Measurements from ENCODE around the gene AP1S1. TPM values are rescaled to one million over a fixed set of nuclear protein-coding genes. Genes with fewer than 3 reads are reported as not detected.

The AP1S1 gene
- total RNA-seq, 2 experiments from 2014 or later, result 34.1 to 44.0 TPM

- POLR2A ChIA-PET, result no interaction called here
- no peaks in the 10 kb centered on the region for H3K9me3 Mint-ChIP-seq
- ATAC-seq (ENCODE audit: low read depth) (no peak), DNase-seq (no peak)
- H3K27ac Mint-ChIP-seq, result no peak overlapping the region
- no peak overlapping the region for H3K4me3 Mint-ChIP-seq
- H3K27me3 Mint-ChIP-seq, result peaks cover 13% of the 10 kb centered on the region
- H3K4me1 Mint-ChIP-seq, result peaks cover 1% of the 10 kb centered on the region
- peaks cover 9% of the 10 kb centered on the region for H3K36me3 Mint-ChIP-seq
These were observed 53.2 kb downstream of the AP1S1 start for GRCh38 chr7:101207459-101207858.

- H3K4me3 Mint-ChIP-seq, result no peak overlapping the region
- H3K27me3 Mint-ChIP-seq, result peaks cover 3% of the 10 kb centered on the region
- POLR2A ChIA-PET, result interaction anchor here (1.1 kb wide), 1 partner anchor 9 kb away, joined by 3 read pairs; the partner anchor contains the start of gene ZNHIT1
These were observed 54.5 kb downstream of the AP1S1 start for GRCh38 chr7:101208794-101209193.

GRCh38 chr7:101210143-101210542 is 55.9 kb downstream of the AP1S1 start:
- Mint-ChIP-seq H3K9me3 (no peaks in the 10 kb centered on the region), H3K4me1 (no peaks in the 10 kb centered on the region), H3K36me3 (peaks cover 12% of the 10 kb centered on the region), H3K27ac (no peak overlapping the region), H3K27me3 (no peaks in the 10 kb centered on the region), H3K4me3 (no peak overlapping the region)
- no peak for DNase-seq
- ATAC-seq (ENCODE audit: low read depth), result no peak
- POLR2A ChIA-PET, result no interaction called here

More at GRCh38 chr7:101208794-101209193, 54.5 kb downstream of the AP1S1 start:
- peaks cover under 1% of the 10 kb centered on the region for H3K4me1 Mint-ChIP-seq
- no peaks in the 10 kb centered on the region for H3K9me3 Mint-ChIP-seq
- ATAC-seq (ENCODE audit: low read depth) (no peak), DNase-seq (no peak)
- peaks cover 9% of the 10 kb centered on the region for H3K36me3 Mint-ChIP-seq
- H3K27ac Mint-ChIP-seq, result no peak overlapping the region

Small RNAs within 50 kb of the gene (microRNA-seq; reads per million reads assigned to microRNA genes)
- gene MIR4653, result not detected

Other genes starting within 250 kb of the AP1S1 start
- gene MUC3A, start 204.9 kb upstream of the AP1S1 start, total RNA-seq, result not detected
- gene MUC12, start 184.9 kb upstream of the AP1S1 start, total RNA-seq, result not detected
- not detected for gene MUC17, start 134.4 kb upstream of the AP1S1 start, total RNA-seq
- 10 to 100 TPM; 77.4 to 77.8 TPM for gene TRIM56, start 69.0 kb upstream of the AP1S1 start, total RNA-seq
- gene SERPINE1, start 27.4 kb upstream of the AP1S1 start, total RNA-seq, result under 1 TPM; 0.44 to 0.51 TPM
- under 1 TPM; 0.14 to 0.17 TPM for gene VGF, start 11.1 kb downstream of the AP1S1 start, total RNA-seq
- gene NAT16, start 25.8 kb downstream of the AP1S1 start, total RNA-seq, result not detected
- not detected for gene MOGAT3, start 46.6 kb downstream of the AP1S1 start, total RNA-seq
- gene PLOD3, start 63.1 kb downstream of the AP1S1 start, total RNA-seq, result 10 to 100 TPM; 48.9 to 51.0 TPM
- gene ZNHIT1, start 63.7 kb downstream of the AP1S1 start, total RNA-seq, result 10 to 100 TPM; 54.2 to 55.8 TPM
- gene CLDN15, start 83.3 kb downstream of the AP1S1 start, total RNA-seq, result 10 to 100 TPM; 26.6 to 30.1 TPM
- 100 to 1,000 TPM in 1 of 2 experiments, 10 to 100 TPM in 1; 91.7 to 106 TPM for gene FIS1, start 90.6 kb downstream of the AP1S1 start, total RNA-seq
- gene IFT22, start 167.3 kb downstream of the AP1S1 start, total RNA-seq, result 1 to 10 TPM; 6.1 to 6.3 TPM
- not detected for gene COL26A1, start 208.4 kb downstream of the AP1S1 start, total RNA-seq